ENCODE data around the gene KPNB1.

DNA sequence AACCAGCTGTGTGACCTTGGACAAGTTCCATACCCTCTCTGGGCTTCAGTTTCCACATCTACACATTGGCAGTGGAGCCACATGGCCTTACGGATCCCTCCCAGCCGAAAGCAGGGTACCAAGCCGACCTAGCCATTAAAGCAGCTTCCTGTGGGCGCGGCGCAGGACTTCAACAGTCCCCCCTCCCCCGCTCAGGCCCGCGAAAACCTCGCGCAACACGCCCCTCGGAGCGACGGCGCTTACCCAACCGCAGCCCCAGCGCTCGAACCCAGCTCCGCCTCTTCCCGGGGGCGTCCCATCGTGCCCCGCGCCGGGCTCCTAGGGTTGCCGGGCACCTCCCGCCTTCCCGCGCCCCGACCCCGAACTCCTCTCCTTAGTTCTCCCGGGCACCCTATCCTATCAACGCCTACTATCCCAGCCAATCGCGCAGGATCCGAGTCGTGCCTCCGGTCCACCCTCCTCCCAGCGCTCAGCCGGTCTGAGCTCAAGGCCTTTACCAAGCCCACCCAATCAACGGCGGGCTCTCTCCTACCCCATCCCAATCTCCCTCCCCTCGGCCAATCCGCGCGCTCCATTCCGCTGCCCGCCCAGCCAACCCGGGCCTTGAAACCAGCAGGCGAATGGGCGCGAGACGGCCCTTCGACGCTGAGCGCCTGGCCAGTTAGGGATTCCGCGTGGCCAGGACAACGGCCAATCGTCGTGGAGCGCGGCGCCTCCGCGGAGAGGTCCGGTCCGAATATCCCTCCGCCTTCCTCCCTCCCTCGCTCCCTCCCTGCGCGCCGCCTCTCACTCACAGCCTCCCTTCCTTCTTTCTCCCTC lies at the start of gene KPNB1:
- peak in 1 of 2 donors; percentile 73 for TF ChIP-seq POLR2A (IDR thresholded peaks at IDR 0.05)
- TF ChIP-seq, protein P1, sequence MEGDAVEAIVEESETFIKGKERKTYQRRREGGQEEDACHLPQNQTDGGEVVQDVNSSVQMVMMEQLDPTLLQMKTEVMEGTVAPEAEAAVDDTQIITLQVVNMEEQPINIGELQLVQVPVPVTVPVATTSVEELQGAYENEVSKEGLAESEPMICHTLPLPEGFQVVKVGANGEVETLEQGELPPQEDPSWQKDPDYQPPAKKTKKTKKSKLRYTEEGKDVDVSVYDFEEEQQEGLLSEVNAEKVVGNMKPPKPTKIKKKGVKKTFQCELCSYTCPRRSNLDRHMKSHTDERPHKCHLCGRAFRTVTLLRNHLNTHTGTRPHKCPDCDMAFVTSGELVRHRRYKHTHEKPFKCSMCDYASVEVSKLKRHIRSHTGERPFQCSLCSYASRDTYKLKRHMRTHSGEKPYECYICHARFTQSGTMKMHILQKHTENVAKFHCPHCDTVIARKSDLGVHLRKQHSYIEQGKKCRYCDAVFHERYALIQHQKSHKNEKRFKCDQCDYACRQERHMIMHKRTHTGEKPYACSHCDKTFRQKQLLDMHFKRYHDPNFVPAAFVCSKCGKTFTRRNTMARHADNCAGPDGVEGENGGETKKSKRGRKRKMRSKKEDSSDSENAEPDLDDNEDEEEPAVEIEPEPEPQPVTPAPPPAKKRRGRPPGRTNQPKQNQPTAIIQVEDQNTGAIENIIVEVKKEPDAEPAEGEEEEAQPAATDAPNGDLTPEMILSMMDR (IDR thresholded peaks at IDR 0.05): no peak

Measured in thyroid gland (tissue), 4 donors.